ENCODE measurements around the gene WDR19.
"Not testable (repeated sequence)": the region's sequence is repeated elsewhere in the genome, so short reads cannot be mapped to it uniquely, and the experiment has no call there.

WDR19 gene

DNA sequence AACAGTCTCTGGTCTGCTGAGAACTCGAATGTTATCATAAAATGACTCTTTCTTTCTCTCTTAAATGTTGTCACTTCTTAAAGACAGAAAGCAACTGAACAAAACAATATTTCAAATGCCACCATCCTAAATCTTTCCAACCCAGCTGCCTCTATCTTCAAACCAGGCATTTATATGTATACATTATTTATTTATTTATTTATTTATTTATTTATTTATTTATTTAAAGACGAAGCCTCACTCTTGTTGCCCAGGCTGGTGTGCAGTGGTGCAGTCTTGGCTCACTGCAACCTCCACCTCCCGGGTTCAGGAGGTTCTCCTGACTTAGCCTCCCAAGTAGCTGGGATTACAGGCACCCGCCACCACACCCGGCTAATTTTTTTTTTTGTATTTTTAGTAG, 110.1 kb downstream of the WDR19 start:
- FAIRE-seq; DNase-seq (ENCODE audit: insufficient read length, low spot score): not testable (repeated sequence)

DNA sequence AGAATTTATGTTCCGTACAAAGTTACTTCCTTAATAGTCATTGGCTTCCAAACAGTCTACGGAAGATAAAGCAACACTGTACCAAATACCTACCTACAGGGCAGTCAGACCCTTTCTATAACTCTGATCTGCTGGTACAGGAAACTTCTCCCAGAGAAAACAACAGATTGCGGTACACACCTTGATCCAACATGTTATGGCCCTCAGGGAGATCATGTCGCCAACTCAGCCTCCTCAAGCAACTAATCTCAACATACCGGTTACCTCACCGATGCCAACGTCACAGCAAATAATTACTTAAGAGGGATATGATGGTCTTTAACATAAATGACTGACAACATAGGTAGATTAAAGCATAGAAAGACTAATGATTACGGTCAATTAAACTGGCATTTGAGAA, 113.5 kb downstream of the WDR19 start:
- FAIRE-seq (no peak), DNase-seq (ENCODE audit: insufficient read length, low spot score) (no peak)

DNA sequence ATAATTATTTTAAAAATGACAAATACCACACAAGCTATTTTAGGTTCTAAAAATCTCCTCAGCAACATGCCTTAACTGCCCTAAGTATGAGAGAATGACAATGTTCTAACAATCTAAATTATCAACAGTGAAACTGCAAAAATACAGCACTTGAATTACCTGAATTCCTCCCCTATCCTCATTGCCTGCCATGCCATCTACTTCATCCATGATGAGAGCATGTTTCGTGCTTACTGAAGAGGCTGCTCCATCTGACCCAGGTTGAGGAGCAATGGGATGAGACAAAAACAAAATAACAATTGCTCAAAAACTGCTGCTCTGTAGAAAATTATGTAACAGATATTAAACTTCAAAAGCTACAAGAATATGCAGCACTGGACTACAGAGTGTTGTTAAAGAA, 120.6 kb downstream of the WDR19 start:
- FAIRE-seq (no peak), DNase-seq (ENCODE audit: insufficient read length, low spot score) (no peak)

DNA sequence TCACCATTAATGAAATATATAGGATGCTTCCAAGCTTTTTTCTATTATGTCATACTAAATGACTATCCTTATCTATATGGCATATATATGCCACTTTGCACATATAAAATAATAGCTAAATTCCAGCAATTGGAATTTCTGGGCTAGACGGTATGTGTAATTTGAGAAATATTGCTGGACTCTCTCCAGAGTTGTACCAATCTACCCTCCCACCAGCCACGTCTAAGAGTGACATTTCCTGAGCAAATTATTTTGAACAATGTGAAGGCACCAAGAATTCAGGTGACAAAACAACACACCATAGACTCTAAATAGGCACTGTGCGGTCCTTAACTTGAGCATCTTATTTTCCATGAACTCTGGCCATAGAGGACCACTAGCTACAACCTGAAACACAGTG, 121.5 kb downstream of the WDR19 start:
- peak; percentile 18 for FAIRE-seq
- no peak for DNase-seq (ENCODE audit: insufficient read length, low spot score)

DNA sequence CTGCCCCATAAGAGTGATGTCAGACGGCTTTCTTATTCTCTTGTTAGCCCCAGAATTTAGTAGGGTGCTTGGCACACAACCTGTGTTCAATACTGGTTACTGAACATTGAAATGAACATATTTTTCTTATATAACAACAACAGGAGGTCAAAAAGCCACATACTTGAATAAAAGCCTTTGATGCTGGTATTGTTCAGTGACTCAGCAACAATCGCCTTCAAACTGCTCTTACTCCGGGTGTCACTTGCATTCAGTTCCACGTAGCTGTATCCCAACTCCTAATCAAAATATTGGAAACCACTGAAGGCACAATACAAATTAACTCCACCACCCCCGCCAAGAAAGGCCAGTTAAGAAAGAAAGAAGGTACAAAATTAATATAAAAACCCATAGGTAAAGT, 122.3 kb downstream of the WDR19 start:
- FAIRE-seq (no peak), DNase-seq (ENCODE audit: insufficient read length, low spot score) (no peak)

DNA sequence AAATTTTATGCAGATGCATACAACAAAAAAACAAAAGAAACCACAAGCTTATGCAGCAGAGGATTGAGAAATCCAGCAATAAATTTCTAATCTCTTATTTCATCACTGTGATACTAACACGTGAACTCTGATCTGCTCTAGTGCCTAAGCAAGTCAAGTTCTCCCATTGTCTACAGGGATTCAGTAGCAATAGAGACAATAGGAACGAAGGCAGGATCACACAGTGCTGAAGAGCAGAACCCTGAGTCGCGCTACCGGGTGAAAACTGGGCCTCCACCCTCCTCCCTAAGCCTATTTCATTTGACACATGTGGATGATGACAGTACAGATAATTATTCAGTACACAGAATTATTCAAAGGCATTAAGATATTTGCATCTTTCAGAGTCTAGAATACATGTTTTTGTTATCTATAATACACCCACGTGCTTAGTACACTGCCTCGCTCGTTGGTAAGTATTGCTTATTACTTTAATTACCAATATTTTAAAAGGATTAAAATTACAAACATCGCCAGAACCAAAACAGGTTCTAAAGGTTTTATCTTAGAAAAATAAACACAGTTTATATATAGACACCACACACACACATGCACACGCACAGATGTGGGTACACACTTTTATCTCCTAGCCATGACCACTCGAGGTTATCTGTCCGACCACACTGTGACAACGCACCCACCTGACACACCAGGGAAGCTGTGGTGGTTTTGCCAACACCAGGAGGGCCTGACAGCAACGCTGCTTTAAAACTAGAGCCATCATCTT, 123.8 kb downstream of the WDR19 start:
- FAIRE-seq (no peak), DNase-seq (ENCODE audit: insufficient read length, low spot score) (no peak)

DNA sequence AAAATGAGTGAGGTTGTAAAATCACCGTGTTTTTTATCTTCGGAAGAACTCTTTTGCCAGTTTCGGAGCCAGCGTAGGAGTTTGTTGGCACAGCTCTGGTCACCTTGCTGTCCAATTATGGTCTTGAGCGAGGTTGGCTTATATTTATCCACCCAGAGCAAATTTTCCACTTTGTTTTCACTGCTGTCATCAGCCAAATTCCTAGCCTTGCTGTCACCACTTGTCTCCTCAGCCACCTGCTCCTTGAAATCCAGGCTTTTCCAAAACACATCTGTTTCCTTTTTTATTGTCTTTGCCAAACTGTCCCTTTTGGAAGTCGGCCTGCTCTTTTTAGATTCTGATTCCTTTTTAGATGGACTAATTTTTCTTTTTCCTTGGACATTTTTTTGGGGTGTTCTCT, 126.3 kb downstream of the WDR19 start:
- FAIRE-seq, result no peak
- no peak for DNase-seq (ENCODE audit: insufficient read length, low spot score)

DNA sequence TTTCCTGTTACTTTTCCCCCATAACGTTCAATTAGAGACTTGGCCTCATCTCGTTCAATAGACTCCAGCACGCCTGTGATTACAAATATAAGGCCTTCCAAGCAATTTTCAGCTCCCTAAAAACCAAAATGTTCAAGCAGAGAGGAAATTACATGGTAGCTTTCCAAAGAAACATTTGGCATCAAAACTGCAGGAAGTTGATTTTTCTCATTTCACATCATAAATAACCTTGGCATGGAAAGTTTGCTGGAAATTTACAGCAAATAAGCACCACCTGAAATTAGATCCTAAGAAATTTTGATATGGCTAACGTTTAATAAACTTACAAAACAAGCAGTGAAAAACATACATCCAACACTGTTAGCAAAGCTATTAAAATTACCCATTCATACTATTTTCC, 130.5 kb downstream of the WDR19 start:
- FAIRE-seq, result no peak

DNA sequence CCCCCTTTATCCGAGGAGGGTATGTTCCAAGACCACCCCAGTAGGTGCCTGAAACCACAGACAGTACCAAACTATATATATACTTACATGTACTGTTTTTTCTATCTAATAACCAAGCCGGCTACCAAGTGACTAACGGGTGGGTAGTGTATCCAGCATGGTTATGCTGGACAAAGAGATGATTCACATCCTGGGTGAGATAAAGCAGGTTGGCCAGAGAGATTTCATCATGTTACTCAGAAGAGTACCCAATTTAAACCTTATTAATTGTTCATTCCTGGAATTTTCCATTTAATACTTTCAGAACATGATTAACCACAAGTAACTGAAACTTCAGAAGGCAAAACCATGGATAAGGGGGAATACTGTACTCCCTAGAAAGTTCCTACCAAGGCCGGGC, 137.3 kb downstream of the WDR19 start:
- no peak for FAIRE-seq
- no peak for DNase-seq (ENCODE audit: insufficient read length, low spot score)

More for the DNA sequence above, 130.5 kb downstream of the WDR19 start:
- DNase-seq (ENCODE audit: insufficient read length, low spot score), result no peak

DNA sequence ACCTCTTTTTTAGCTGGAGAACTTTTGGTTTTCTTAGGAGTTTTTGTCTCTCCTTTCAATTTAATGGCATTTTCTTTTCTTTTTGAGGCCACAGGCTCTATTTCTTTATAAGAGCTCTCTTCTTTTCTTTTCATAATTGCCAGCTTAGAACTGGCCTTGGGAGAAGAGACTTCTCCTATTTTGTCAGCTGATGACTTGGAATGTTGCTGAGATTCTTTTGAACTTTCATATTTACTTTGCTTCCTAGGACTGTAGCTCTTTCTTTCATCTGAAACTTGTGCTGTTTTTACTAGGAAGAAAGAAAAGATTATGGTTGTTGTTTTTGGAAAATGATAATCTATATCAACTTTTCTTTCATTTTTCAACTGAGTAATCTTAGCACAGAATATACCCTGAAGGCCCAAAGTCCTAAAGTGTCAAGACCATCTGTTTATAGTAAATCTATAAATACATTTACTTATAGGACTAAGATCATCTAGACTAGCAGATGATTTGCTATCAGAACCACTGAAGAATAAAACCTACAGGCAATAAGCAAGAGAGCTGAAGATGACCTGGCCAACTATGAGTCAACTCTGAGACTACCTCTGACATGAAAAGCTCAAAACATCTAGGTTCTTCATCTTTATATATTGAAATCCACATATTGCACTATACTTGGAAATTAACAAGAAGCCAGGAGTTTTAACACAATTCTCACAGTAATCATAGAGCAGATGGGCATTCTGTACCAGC, 138.2 kb downstream of the WDR19 start:
- FAIRE-seq, result no peak
- no peak for DNase-seq (ENCODE audit: insufficient read length, low spot score)

DNA sequence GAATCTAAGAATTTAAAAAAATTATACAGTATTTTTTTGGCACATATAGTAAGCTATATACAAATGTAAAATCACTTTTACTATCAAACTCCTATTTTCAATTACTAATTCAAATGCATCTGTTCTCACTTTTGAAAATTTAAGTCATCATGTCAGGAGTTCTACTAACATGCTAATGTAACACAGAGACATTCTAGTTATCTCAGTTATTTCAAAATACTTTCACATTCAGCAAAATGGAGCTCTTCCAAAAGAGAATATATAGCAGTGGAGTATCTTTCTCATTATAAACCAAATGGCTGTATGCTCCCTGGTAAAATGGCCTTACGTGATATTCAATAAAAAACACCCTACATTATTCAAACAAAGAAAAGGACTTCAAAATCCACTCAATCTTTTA, 141.5 kb downstream of the WDR19 start:
- FAIRE-seq, result no peak
- no peak for DNase-seq (ENCODE audit: insufficient read length, low spot score)

DNA sequence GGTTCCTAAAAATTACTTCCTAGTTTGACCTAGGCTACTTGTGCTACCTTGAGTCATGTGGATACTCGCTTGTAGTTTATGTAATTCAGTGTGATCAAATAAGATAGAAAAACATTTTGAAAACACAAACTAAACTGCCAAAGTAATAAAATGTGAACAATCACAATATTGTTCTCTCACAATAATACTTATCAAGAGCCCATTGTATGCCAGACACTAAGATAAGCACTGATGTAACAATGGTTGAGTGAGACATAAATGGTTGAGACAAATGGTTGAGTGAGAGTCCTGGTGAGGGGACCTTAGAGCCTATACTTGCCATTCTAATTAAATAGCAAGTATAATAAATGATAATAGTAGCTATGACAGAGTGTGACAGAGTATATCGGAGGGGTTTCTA, 142.1 kb downstream of the WDR19 start:
- FAIRE-seq, result no peak
- DNase-seq (ENCODE audit: insufficient read length, low spot score), result no peak

DNA sequence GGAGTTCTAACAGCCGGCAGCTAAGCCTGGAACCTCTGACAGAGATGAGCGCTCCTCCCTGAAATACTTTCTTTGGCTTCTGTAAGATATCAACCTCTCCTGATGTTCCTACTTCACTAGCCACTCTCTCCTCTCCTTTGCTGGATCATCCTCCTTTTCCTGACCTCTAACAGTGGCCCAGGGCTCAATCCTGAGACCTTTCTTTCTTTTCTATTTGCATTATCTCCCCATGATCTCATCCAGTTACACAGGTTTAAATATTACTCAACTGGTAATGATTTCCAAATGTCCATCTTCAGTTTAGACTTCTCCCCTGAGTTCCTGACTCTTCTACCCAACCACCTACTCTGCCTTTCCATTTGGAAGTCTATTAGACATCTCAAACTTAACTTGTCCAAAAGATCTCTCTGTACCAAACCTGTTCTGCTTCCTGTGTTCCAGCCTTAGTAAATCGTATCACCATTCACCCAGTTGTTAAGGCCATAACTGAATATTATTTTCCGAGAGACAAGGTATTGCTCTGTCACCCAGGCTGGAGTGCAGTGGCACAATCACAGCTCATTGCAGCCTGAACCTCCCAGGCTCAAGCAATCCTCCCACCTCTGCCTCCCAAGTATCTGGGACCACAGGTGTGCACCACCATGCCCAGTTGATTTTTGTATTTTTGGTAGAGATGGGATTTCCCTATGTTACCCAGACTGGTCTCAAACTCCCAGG, 142.7 kb downstream of the WDR19 start:
- FAIRE-seq (peak; percentile 55), DNase-seq (ENCODE audit: insufficient read length, low spot score) (no peak)

DNA sequence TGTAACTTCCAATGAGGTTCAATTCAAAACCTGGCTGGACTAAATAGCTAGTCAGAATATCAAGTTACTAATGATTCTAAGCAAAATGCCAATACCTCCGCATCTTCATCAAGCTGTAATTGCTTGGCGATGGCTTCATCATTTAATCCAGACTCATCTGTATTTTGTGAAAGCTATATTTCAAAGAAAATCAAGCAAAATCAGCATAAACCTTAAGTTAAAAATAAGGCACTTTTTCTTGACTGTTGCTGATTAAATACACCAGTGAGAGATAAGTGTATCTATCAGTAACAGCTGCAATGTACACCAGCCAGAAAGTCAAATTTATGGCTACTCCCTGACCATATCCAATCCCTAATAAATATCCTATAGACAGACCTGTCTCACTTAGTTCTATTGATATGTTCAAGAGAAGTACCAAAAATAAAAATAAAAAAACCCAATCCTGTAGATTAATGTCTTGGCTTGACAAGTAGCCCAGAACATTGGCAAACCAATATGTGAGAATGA, 144.2 kb downstream of the WDR19 start:
- no peak for FAIRE-seq

DNA sequence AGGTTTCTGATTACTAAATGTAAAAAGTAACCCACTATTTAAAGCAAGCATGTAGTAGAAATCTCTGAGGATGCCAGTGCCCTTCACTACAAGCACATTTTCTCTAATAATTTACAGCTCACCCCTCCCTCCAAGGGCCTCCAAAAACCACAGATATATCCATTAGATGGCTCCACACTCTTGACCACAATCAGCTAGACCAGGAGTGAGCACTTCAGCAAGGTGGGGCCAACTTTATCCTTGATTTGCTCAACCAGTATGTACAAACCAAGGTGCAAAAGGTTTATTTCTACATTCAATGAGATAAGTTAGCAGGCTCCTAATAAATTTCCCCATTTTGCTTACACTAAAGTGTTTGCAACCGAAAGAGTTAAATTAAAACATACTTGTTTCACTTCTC, 148.0 kb downstream of the WDR19 start:
- FAIRE-seq, result peak; percentile 11
- no peak for DNase-seq (ENCODE audit: insufficient read length, low spot score)

More for the DNA sequence above, 144.2 kb downstream of the WDR19 start:
- DNase-seq (ENCODE audit: insufficient read length, low spot score), result no peak

DNA sequence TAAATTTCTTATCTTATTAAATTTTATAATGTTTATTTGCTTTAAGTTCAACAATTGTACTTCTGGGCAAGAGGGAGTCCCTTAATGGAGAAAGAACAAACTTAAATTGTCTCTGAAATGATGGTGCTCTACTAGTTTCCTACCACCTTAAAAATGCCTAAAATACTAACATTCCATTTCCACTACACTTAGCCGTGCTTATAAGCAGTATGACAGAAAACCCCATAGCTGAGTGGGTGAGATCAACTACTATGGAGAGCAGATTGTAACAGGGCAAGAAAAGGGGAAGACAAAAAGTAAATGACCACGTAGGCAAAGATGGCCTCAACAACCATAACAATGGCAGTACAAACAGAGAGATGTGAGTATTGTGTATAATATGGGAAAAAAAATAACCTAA, 148.9 kb downstream of the WDR19 start:
- DNase-seq (ENCODE audit: insufficient read length, low spot score) (no peak), FAIRE-seq (no peak)
